ENCODE data around the gene MAEA.

Gene MAEA

GRCh38 chr4:1259966-1260365, 29.7 kb upstream of the MAEA start:
- no peak for DNase-seq
- no peak overlapping the region for H4K8ac ChIP-seq (ENCODE audit: low read length)
- no peak overlapping the region for H3K4ac ChIP-seq (ENCODE audit: low read depth in 1 of 2, low read length in 2 of 2)
- no peak overlapping the region for H2BK120ac ChIP-seq (ENCODE audit: low read depth, low read length)
- H3K79me1 ChIP-seq (replicated peaks; ENCODE audit: low read length, poor library complexity, severe bottlenecking), result peaks cover 2% of the 10 kb centered on the region
- no peak overlapping the region for H3K23ac ChIP-seq (ENCODE audit: low read length in 2 of 2)
- H3K27me3 ChIP-seq (ENCODE audit: control insufficient read depth in 1 of 2, insufficient read depth in 1 of 2, low read length in 2 of 2), result no peaks in the 10 kb centered on the region
- H2AFZ ChIP-seq (ENCODE audit: low read depth, low read length), result no peak overlapping the region
- no peak overlapping the region for H3K4me2 ChIP-seq (ENCODE audit: low read length, poor library complexity, severe bottlenecking)
- H3K36me3 ChIP-seq (ENCODE audit: control insufficient read depth in 1 of 2, insufficient read depth in 2 of 2, low read depth in 1 of 2, low read length in 2 of 2), result no peaks in the 10 kb centered on the region
- no peak overlapping the region for H2BK5ac ChIP-seq (ENCODE audit: low read depth, low read length, poor library complexity, severe bottlenecking)
- H2BK12ac ChIP-seq (ENCODE audit: low read length in 2 of 2), result no peak overlapping the region
- no peak overlapping the region for H3K9ac ChIP-seq (ENCODE audit: low read length)
- H3K27ac ChIP-seq (ENCODE audit: low read length, poor library complexity, severe bottlenecking), result no peak overlapping the region
- no peak overlapping the region for H3K18ac ChIP-seq (ENCODE audit: low read depth in 1 of 2, low read length in 2 of 2)
- 92% methylated on average over 4 of the region's 4 CpGs for WGBS
- no peak overlapping the region for H3K14ac ChIP-seq (ENCODE audit: low read length in 2 of 2)
- no peaks in the 10 kb centered on the region for H3K4me1 ChIP-seq (ENCODE audit: control insufficient read depth, insufficient read depth, low read depth, low read length)
- no peak overlapping the region for H2AK5ac ChIP-seq (ENCODE audit: low read length, severe bottlenecking)
- no peak overlapping the region for H2BK15ac ChIP-seq (ENCODE audit: low read depth, poor library complexity, severe bottlenecking)
- H4K91ac ChIP-seq (ENCODE audit: low read length), result no peak overlapping the region
- H3K4me3 ChIP-seq (ENCODE audit: insufficient read depth in 1 of 2, low read depth in 1 of 2, low read length in 2 of 2), result no peak overlapping the region
- peaks cover 32% of the 10 kb centered on the region for H3K9me3 ChIP-seq (ENCODE audit: control insufficient read depth, low read length)

- H3K23ac ChIP-seq (ENCODE audit: low read length in 2 of 2), result no peak overlapping the region
- no peak overlapping the region for H2BK15ac ChIP-seq (ENCODE audit: low read depth, poor library complexity, severe bottlenecking)
- H3K79me1 ChIP-seq (replicated peaks; ENCODE audit: low read length, poor library complexity, severe bottlenecking), result no peaks in the 10 kb centered on the region
- no peak overlapping the region for H3K4me3 ChIP-seq (ENCODE audit: insufficient read depth in 1 of 2, low read depth in 1 of 2, low read length in 2 of 2)
- no peak overlapping the region for H2BK120ac ChIP-seq (ENCODE audit: low read depth, low read length)
- DNase-seq, result no peak
- H3K4me1 ChIP-seq (ENCODE audit: control insufficient read depth, insufficient read depth, low read depth, low read length), result no peaks in the 10 kb centered on the region
- no peak overlapping the region for H3K4ac ChIP-seq (ENCODE audit: low read depth in 1 of 2, low read length in 2 of 2)
- peaks cover 28% of the 10 kb centered on the region for H3K9me3 ChIP-seq (ENCODE audit: control insufficient read depth, low read length)
- no peak overlapping the region for H2AK5ac ChIP-seq (ENCODE audit: low read length, severe bottlenecking)
- H3K9ac ChIP-seq (ENCODE audit: low read length), result no peak overlapping the region
- no peak overlapping the region for H4K8ac ChIP-seq (ENCODE audit: low read length)
- H4K91ac ChIP-seq (ENCODE audit: low read length), result no peak overlapping the region
- no peak overlapping the region for H3K27ac ChIP-seq (ENCODE audit: low read length, poor library complexity, severe bottlenecking)
- H2BK12ac ChIP-seq (ENCODE audit: low read length in 2 of 2), result no peak overlapping the region
- no peak overlapping the region for H3K4me2 ChIP-seq (ENCODE audit: low read length, poor library complexity, severe bottlenecking)
- H3K27me3 ChIP-seq (ENCODE audit: control insufficient read depth in 1 of 2, insufficient read depth in 1 of 2, low read length in 2 of 2), result no peaks in the 10 kb centered on the region
- H3K18ac ChIP-seq (ENCODE audit: low read depth in 1 of 2, low read length in 2 of 2), result no peak overlapping the region
- peaks cover 0 to 3% of the 10 kb centered on the region in 2 experiments for H3K36me3 ChIP-seq (ENCODE audit: control insufficient read depth in 1 of 2, insufficient read depth in 2 of 2, low read depth in 1 of 2, low read length in 2 of 2)
- no peak overlapping the region for H2BK5ac ChIP-seq (ENCODE audit: low read depth, low read length, poor library complexity, severe bottlenecking)
- H3K14ac ChIP-seq (ENCODE audit: low read length in 2 of 2), result no peak overlapping the region
- H2AFZ ChIP-seq (ENCODE audit: low read depth, low read length), result no peak overlapping the region
- WGBS, result 92% methylated on average over 24 of the region's 24 CpGs
These were observed 29.1 kb upstream of the MAEA start for GRCh38 chr4:1260418-1261106.

GRCh38 chr4:1261107-1261928, 28.4 kb upstream of the MAEA start:
- H3K79me1 ChIP-seq (replicated peaks; ENCODE audit: low read length, poor library complexity, severe bottlenecking), result no peaks in the 10 kb centered on the region
- H2AFZ ChIP-seq (ENCODE audit: low read depth, low read length), result no peak overlapping the region
- H2AK5ac ChIP-seq (ENCODE audit: low read length, severe bottlenecking), result no peak overlapping the region
- peaks cover under 1 to 3% of the 10 kb centered on the region in 2 experiments for H3K36me3 ChIP-seq (ENCODE audit: control insufficient read depth in 1 of 2, insufficient read depth in 2 of 2, low read depth in 1 of 2, low read length in 2 of 2)
- H2BK12ac ChIP-seq (ENCODE audit: low read length in 2 of 2), result no peak overlapping the region
- H2BK15ac ChIP-seq (ENCODE audit: low read depth, poor library complexity, severe bottlenecking), result no peak overlapping the region
- no peak overlapping the region for H3K23ac ChIP-seq (ENCODE audit: low read length in 2 of 2)
- H3K9ac ChIP-seq (ENCODE audit: low read length), result no peak overlapping the region
- DNase-seq, result no peak
- H3K18ac ChIP-seq (ENCODE audit: low read depth in 1 of 2, low read length in 2 of 2), result no peak overlapping the region
- no peak overlapping the region for H4K91ac ChIP-seq (ENCODE audit: low read length)
- no peak overlapping the region for H3K4me3 ChIP-seq (ENCODE audit: insufficient read depth in 1 of 2, low read depth in 1 of 2, low read length in 2 of 2)
- H2BK120ac ChIP-seq (ENCODE audit: low read depth, low read length), result no peak overlapping the region
- no peak overlapping the region for H2BK5ac ChIP-seq (ENCODE audit: low read depth, low read length, poor library complexity, severe bottlenecking)
- H3K4me2 ChIP-seq (ENCODE audit: low read length, poor library complexity, severe bottlenecking), result no peak overlapping the region
- H3K4me1 ChIP-seq (ENCODE audit: control insufficient read depth, insufficient read depth, low read depth, low read length), result no peaks in the 10 kb centered on the region
- H3K9me3 ChIP-seq (ENCODE audit: control insufficient read depth, low read length), result peaks cover 21% of the 10 kb centered on the region
- 93% methylated on average over 21 of the region's 21 CpGs for WGBS
- H3K14ac ChIP-seq (ENCODE audit: low read length in 2 of 2), result no peak overlapping the region
- H4K8ac ChIP-seq (ENCODE audit: low read length), result no peak overlapping the region
- H3K4ac ChIP-seq (ENCODE audit: low read depth in 1 of 2, low read length in 2 of 2), result no peak overlapping the region
- H3K27me3 ChIP-seq (ENCODE audit: control insufficient read depth in 1 of 2, insufficient read depth in 1 of 2, low read length in 2 of 2), result no peaks in the 10 kb centered on the region
- no peak overlapping the region for H3K27ac ChIP-seq (ENCODE audit: low read length, poor library complexity, severe bottlenecking)

GRCh38 chr4:1264942-1265341, 24.7 kb upstream of the MAEA start:
- 95% methylated on average over 3 of the region's 3 CpGs for WGBS
- H4K8ac ChIP-seq (ENCODE audit: low read length), result no peak overlapping the region
- H3K4ac ChIP-seq (ENCODE audit: low read depth in 1 of 2, low read length in 2 of 2), result no peak overlapping the region
- H3K27me3 ChIP-seq (ENCODE audit: control insufficient read depth in 1 of 2, insufficient read depth in 1 of 2, low read length in 2 of 2), result no peaks in the 10 kb centered on the region
- no peak overlapping the region for H2BK5ac ChIP-seq (ENCODE audit: low read depth, low read length, poor library complexity, severe bottlenecking)
- H3K4me2 ChIP-seq (ENCODE audit: low read length, poor library complexity, severe bottlenecking), result no peak overlapping the region
- H3K79me1 ChIP-seq (replicated peaks; ENCODE audit: low read length, poor library complexity, severe bottlenecking), result no peaks in the 10 kb centered on the region
- H3K4me3 ChIP-seq (ENCODE audit: insufficient read depth in 1 of 2, low read depth in 1 of 2, low read length in 2 of 2), result no peak overlapping the region
- H4K91ac ChIP-seq (ENCODE audit: low read length), result no peak overlapping the region
- H3K27ac ChIP-seq (ENCODE audit: low read length, poor library complexity, severe bottlenecking), result no peak overlapping the region
- H2AFZ ChIP-seq (ENCODE audit: low read depth, low read length), result no peak overlapping the region
- H3K23ac ChIP-seq (ENCODE audit: low read length in 2 of 2), result no peak overlapping the region
- no peak overlapping the region for H3K9ac ChIP-seq (ENCODE audit: low read length)
- H2BK120ac ChIP-seq (ENCODE audit: low read depth, low read length), result no peak overlapping the region
- DNase-seq, result no peak
- no peak overlapping the region for H3K18ac ChIP-seq (ENCODE audit: low read depth in 1 of 2, low read length in 2 of 2)
- H2AK5ac ChIP-seq (ENCODE audit: low read length, severe bottlenecking), result no peak overlapping the region
- H3K36me3 ChIP-seq (ENCODE audit: control insufficient read depth in 1 of 2, insufficient read depth in 2 of 2, low read depth in 1 of 2, low read length in 2 of 2), result peaks cover 3% of the 10 kb centered on the region in 2 experiments
- H2BK12ac ChIP-seq (ENCODE audit: low read length in 2 of 2), result no peak overlapping the region
- H3K9me3 ChIP-seq (ENCODE audit: control insufficient read depth, low read length), result peaks cover 14% of the 10 kb centered on the region
- H3K4me1 ChIP-seq (ENCODE audit: control insufficient read depth, insufficient read depth, low read depth, low read length), result no peaks in the 10 kb centered on the region
- no peak overlapping the region for H3K14ac ChIP-seq (ENCODE audit: low read length in 2 of 2)
- H2BK15ac ChIP-seq (ENCODE audit: low read depth, poor library complexity, severe bottlenecking), result no peak overlapping the region

Data from mesenchymal stem cell (in vitro differentiated cells and primary cell).